Measurements from ENCODE around the gene CFAP58. TPM values are rescaled to one million over a fixed set of nuclear protein-coding genes. Genes with fewer than 3 reads are reported as not detected.

The CFAP58 gene
- total RNA-seq, 2 donors from 2014 or later, result 3.5 to 4.8 TPM

DNA sequence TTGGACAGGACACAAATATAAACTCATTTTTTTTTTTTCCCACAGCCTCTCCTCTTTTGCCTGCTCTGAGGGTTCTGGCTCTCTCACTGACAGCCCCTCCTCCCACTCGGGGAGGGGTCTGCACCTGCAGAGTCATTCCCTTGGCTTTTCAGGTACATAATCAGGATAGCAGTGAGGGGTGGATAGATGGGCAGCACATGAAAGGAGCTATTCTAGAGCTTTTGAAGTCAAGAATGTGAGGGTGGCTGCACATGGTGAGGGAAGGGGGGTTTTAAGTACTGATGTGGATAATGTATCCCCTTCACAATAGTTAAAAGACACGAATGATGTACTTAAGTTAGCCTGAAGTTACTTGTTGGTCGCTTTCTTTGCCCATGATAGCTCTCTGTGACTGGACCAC is 76.2 kb downstream of the CFAP58 start:
- TF ChIP-seq, protein P1, sequence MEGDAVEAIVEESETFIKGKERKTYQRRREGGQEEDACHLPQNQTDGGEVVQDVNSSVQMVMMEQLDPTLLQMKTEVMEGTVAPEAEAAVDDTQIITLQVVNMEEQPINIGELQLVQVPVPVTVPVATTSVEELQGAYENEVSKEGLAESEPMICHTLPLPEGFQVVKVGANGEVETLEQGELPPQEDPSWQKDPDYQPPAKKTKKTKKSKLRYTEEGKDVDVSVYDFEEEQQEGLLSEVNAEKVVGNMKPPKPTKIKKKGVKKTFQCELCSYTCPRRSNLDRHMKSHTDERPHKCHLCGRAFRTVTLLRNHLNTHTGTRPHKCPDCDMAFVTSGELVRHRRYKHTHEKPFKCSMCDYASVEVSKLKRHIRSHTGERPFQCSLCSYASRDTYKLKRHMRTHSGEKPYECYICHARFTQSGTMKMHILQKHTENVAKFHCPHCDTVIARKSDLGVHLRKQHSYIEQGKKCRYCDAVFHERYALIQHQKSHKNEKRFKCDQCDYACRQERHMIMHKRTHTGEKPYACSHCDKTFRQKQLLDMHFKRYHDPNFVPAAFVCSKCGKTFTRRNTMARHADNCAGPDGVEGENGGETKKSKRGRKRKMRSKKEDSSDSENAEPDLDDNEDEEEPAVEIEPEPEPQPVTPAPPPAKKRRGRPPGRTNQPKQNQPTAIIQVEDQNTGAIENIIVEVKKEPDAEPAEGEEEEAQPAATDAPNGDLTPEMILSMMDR (IDR thresholded peaks at IDR 0.05), result no peak
- Histone ChIP-seq H3K27me3 (no peaks in the 10 kb centered on the region), H3K9me3 (peaks cover 0 to 4% of the 10 kb centered on the region in 2 donors), H3K4me3 (no peak overlapping the region), H3K36me3 (no peaks in the 10 kb centered on the region), H3K27ac (no peak overlapping the region), H3K4me1 (no peaks in the 10 kb centered on the region)
- no peak for DNase-seq (ENCODE audit: low spot score)

DNA sequence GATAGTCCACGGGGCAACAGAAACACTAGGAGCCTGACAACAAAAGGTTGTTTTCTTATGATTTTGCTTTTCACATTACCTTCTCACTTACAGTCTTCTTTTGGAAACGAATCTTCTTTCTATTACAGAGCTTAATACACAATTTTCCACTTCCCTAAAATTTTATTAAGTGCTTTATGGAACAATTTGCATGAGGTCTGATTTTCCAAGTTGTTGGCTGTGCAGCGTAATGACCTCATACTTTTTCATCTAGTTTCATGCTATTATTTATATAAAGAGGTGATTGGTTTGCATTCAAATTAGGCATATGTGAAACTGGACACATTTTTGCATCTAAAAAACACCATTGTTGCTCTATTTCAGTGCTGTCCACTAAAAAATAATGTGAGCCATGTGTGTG is 76.7 kb downstream of the CFAP58 start:
- no peaks in the 10 kb centered on the region for H3K27me3 ChIP-seq
- peaks cover 0 to 4% of the 10 kb centered on the region in 2 donors for H3K9me3 ChIP-seq
- H3K27ac ChIP-seq, result no peak overlapping the region
- TF ChIP-seq, protein P1 (IDR thresholded peaks at IDR 0.05), result no peak
- H3K36me3 ChIP-seq, result no peaks in the 10 kb centered on the region
- H3K4me3 ChIP-seq, result no peak overlapping the region
- no peaks in the 10 kb centered on the region for H3K4me1 ChIP-seq
- DNase-seq (ENCODE audit: low spot score), result no peak

DNA sequence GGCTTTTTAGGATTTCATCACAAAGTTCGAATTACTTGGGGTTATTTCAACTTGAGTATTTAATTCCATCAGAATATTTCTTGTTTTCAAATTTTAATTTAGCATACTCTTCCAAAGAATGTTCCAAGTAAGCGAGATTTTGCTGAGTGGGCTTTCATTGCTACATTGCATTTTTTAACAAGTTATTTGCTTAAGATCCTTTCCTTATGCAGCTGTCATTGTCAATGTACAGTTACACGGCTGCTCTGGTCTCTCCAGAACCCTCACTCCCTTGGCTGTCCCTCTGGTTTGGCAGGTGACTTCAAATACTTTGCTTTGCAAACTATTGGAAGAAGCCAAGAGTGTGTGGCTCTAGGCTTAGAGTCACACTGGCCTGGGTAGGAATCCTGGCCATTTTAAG is 80.0 kb downstream of the CFAP58 start:
- H3K4me3 ChIP-seq, result no peak overlapping the region
- no peaks in the 10 kb centered on the region for H3K36me3 ChIP-seq
- no peak overlapping the region for H3K27ac ChIP-seq
- H3K4me1 ChIP-seq, result no peaks in the 10 kb centered on the region
- H3K9me3 ChIP-seq, result peaks cover 0 to 4% of the 10 kb centered on the region in 2 donors
- H3K27me3 ChIP-seq, result no peaks in the 10 kb centered on the region
- TF ChIP-seq, protein P1 (IDR thresholded peaks at IDR 0.05), result no peak
- no peak for DNase-seq (ENCODE audit: low spot score)

GRCh38 chr10:104434601-104435000 is 81.0 kb downstream of the CFAP58 start:
- Histone ChIP-seq H3K36me3 (no peaks in the 10 kb centered on the region), H3K4me1 (no peaks in the 10 kb centered on the region), H3K4me3 (no peak overlapping the region), H3K9me3 (peaks cover 0 to 4% of the 10 kb centered on the region in 2 donors), H3K27ac (no peak overlapping the region), H3K27me3 (no peaks in the 10 kb centered on the region)
- no peak for DNase-seq (ENCODE audit: low spot score)
- TF ChIP-seq, protein P1 (IDR thresholded peaks at IDR 0.05), result no peak

GRCh38 chr10:104435822-104436221 is 82.2 kb downstream of the CFAP58 start:
- H3K27me3 ChIP-seq, result no peaks in the 10 kb centered on the region
- DNase-seq (ENCODE audit: low spot score), result no peak
- no peak overlapping the region for H3K4me3 ChIP-seq
- TF ChIP-seq, protein P1 (IDR thresholded peaks at IDR 0.05), result no peak
- H3K9me3 ChIP-seq, result peaks cover 0 to 4% of the 10 kb centered on the region in 2 donors
- H3K36me3 ChIP-seq, result no peaks in the 10 kb centered on the region
- H3K4me1 ChIP-seq, result no peaks in the 10 kb centered on the region
- H3K27ac ChIP-seq, result no peak overlapping the region

GRCh38 chr10:104437226-104437625 is 83.6 kb downstream of the CFAP58 start:
- no peak overlapping the region for H3K4me3 ChIP-seq
- H3K4me1 ChIP-seq, result no peaks in the 10 kb centered on the region
- no peaks in the 10 kb centered on the region for H3K36me3 ChIP-seq
- H3K9me3 ChIP-seq, result peaks cover 0 to under 1% of the 10 kb centered on the region in 2 donors
- H3K27ac ChIP-seq, result no peak overlapping the region
- TF ChIP-seq, protein P1 (IDR thresholded peaks at IDR 0.05), result no peak
- DNase-seq (ENCODE audit: low spot score), result no peak
- H3K27me3 ChIP-seq, result no peaks in the 10 kb centered on the region

Measured in right atrium auricular region (tissue), 2 donors.